Measurements from ENCODE around the gene NUTM2A. TPM values are rescaled to one million over a fixed set of nuclear protein-coding genes. Genes with fewer than 3 reads are reported as not detected.
"Not testable (repeated sequence)": the region's sequence is repeated elsewhere in the genome, so short reads cannot be mapped to it uniquely, and the experiment has no call there.

NUTM2A gene
- total RNA-seq, 1 experiment from 2014 or later, result 0.23 TPM

GRCh38 chr10:87239346-87239808, 14.1 kb downstream of the NUTM2A start:
- H3K36me3 Mint-ChIP-seq (ENCODE audit: insufficient read depth, unreplicated experiment); H3K4me1 Mint-ChIP-seq (ENCODE audit: low read depth, unreplicated experiment); H3K9me3 Mint-ChIP-seq (ENCODE audit: unreplicated experiment); H3K27ac Mint-ChIP-seq (ENCODE audit: unreplicated experiment); BruUV-seq (replicated peaks); POLR2A ChIA-PET; H3K27me3 Mint-ChIP-seq (ENCODE audit: insufficient read depth, unreplicated experiment); H3K9me3 ChIP-seq; CTCF ChIA-PET; intact Hi-C loops (cut with micrococcal nuclease; ENCODE audit: unreplicated experiment); H3K27me3 ChIP-seq (replicated peaks; ENCODE audit: control insufficient read depth, insufficient read depth, low read length); DNase-seq; H3K4me3 Mint-ChIP-seq (ENCODE audit: unreplicated experiment); H3K36me3 ChIP-seq (ENCODE audit: control insufficient read depth, insufficient read depth, low read length); H3K4me1 ChIP-seq; H3K4me3 ChIP-seq (ENCODE audit: low read depth, low read length): not testable (repeated sequence)

- H3K4me3 ChIP-seq (ENCODE audit: low read depth, low read length); H3K27me3 ChIP-seq (replicated peaks; ENCODE audit: control insufficient read depth, insufficient read depth, low read length); H3K36me3 ChIP-seq (ENCODE audit: control insufficient read depth, insufficient read depth, low read length); H3K4me3 Mint-ChIP-seq (ENCODE audit: unreplicated experiment); POLR2A ChIA-PET; intact Hi-C loops (cut with micrococcal nuclease; ENCODE audit: unreplicated experiment); H3K9me3 ChIP-seq; H3K27ac Mint-ChIP-seq (ENCODE audit: unreplicated experiment); H3K4me1 ChIP-seq; BruUV-seq (replicated peaks); H3K4me1 Mint-ChIP-seq (ENCODE audit: low read depth, unreplicated experiment); H3K27me3 Mint-ChIP-seq (ENCODE audit: insufficient read depth, unreplicated experiment); CTCF ChIA-PET; DNase-seq; H3K9me3 Mint-ChIP-seq (ENCODE audit: unreplicated experiment); H3K36me3 Mint-ChIP-seq (ENCODE audit: insufficient read depth, unreplicated experiment): not testable (repeated sequence)
These were observed 16.9 kb downstream of the NUTM2A start for GRCh38 chr10:87242192-87242591.

DNA sequence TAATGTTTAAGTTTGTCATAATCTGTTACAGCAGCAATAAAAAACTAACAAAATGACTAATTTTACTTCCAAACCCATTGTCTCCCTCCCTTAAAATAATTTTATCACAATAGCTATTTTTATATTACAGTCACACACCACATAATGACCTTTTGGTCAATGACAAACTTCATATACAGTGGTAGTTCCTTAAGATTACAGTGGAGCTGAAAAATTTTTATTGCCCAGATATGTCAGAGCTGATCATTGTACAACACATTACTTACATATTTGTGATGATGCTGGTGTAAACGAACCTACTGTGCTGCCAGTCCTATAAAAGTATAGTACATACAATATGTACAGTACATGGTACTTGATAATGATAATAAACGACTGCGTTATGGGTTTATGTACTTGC, 22.1 kb downstream of the NUTM2A start:
- H3K27ac Mint-ChIP-seq (ENCODE audit: unreplicated experiment); H3K4me1 Mint-ChIP-seq (ENCODE audit: low read depth, unreplicated experiment); H3K4me1 ChIP-seq; H3K27me3 Mint-ChIP-seq (ENCODE audit: insufficient read depth, unreplicated experiment); H3K27me3 ChIP-seq (replicated peaks; ENCODE audit: control insufficient read depth, insufficient read depth, low read length); H3K4me3 Mint-ChIP-seq (ENCODE audit: unreplicated experiment); CTCF ChIA-PET; H3K9me3 ChIP-seq; BruUV-seq (replicated peaks); H3K9me3 Mint-ChIP-seq (ENCODE audit: unreplicated experiment); DNase-seq; intact Hi-C loops (cut with micrococcal nuclease; ENCODE audit: unreplicated experiment); H3K36me3 ChIP-seq (ENCODE audit: control insufficient read depth, insufficient read depth, low read length); H3K36me3 Mint-ChIP-seq (ENCODE audit: insufficient read depth, unreplicated experiment); H3K4me3 ChIP-seq (ENCODE audit: low read depth, low read length); POLR2A ChIA-PET: not testable (repeated sequence)

- H3K9me3 Mint-ChIP-seq (ENCODE audit: unreplicated experiment); H3K9me3 ChIP-seq; H3K27me3 ChIP-seq (replicated peaks; ENCODE audit: control insufficient read depth, insufficient read depth, low read length); H3K27me3 Mint-ChIP-seq (ENCODE audit: insufficient read depth, unreplicated experiment); H3K36me3 ChIP-seq (ENCODE audit: control insufficient read depth, insufficient read depth, low read length); POLR2A ChIA-PET; H3K4me3 ChIP-seq (ENCODE audit: low read depth, low read length); H3K4me1 Mint-ChIP-seq (ENCODE audit: low read depth, unreplicated experiment); CTCF ChIA-PET; H3K4me1 ChIP-seq; H3K36me3 Mint-ChIP-seq (ENCODE audit: insufficient read depth, unreplicated experiment); H3K27ac Mint-ChIP-seq (ENCODE audit: unreplicated experiment); intact Hi-C loops (cut with micrococcal nuclease; ENCODE audit: unreplicated experiment); H3K4me3 Mint-ChIP-seq (ENCODE audit: unreplicated experiment); DNase-seq; BruUV-seq (replicated peaks): not testable (repeated sequence)
These were observed 23.6 kb downstream of the NUTM2A start for GRCh38 chr10:87248818-87249353.

DNA sequence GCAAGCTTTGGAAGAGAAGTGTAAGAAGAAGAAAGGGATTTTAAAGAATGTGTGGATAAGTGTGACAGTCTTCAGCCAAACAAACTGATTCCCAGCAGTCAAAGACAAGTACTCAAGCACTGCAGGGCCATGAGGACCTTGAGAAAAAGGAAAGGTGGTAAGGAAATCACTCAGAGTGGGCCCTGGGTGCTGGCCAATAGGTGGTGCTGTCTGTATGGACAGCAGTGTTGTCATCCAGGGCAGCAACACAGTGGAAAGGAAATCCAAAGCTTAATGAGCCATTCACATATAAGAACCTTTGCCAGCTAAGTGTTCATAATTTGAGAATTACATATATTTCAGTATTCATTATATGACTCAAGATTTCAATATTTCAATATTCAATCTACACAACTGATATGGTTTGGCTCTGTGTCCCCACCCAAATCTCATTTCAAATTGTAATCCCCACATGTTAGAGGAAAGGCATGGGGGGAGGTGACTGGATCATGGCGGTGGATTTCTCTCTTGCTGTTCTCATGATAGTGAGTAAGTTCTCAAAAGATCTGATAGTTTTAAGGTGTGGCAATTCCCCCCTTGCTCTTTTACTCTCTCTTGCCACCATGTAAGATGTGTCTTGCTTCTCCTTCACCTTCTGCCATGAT, 55.6 kb downstream of the NUTM2A start:
- H3K36me3 ChIP-seq (ENCODE audit: control insufficient read depth, insufficient read depth, low read length); H3K4me1 ChIP-seq; H3K4me1 Mint-ChIP-seq (ENCODE audit: low read depth, unreplicated experiment); H3K4me3 Mint-ChIP-seq (ENCODE audit: unreplicated experiment); POLR2A ChIA-PET; H3K27ac Mint-ChIP-seq (ENCODE audit: unreplicated experiment); H3K36me3 Mint-ChIP-seq (ENCODE audit: insufficient read depth, unreplicated experiment); DNase-seq; H3K4me3 ChIP-seq (ENCODE audit: low read depth, low read length); BruUV-seq (replicated peaks); CTCF ChIA-PET; H3K27me3 ChIP-seq (replicated peaks; ENCODE audit: control insufficient read depth, insufficient read depth, low read length); H3K9me3 Mint-ChIP-seq (ENCODE audit: unreplicated experiment); intact Hi-C loops (cut with micrococcal nuclease; ENCODE audit: unreplicated experiment); H3K27me3 Mint-ChIP-seq (ENCODE audit: insufficient read depth, unreplicated experiment); H3K9me3 ChIP-seq: not testable (repeated sequence)

Other genes with a start within 250 kb of the NUTM2A start
- not detected in 2 replicates for gene FAM25A, start 205.2 kb upstream of the NUTM2A start, total RNA-seq (2022)
- 767 and 787 TPM in 2 replicates for gene GLUD1, start 130.6 kb upstream of the NUTM2A start, total RNA-seq (2022)
- gene SHLD2, start 130.2 kb upstream of the NUTM2A start, total RNA-seq (2022), result 49.3 and 51.0 TPM in 2 replicates
- 2.9 and 4.4 TPM in 2 replicates for gene NUTM2D, start 132.3 kb downstream of the NUTM2A start, total RNA-seq (2022)

Measured in Caco-2 (cell line).